MCF 10A (cell line): ENCODE measurements around the gene GPR39. TPM values are rescaled to one million over a fixed set of nuclear protein-coding genes. Genes with fewer than 3 reads are reported as not detected.

Source experiments
- BruUV-seq: library from RNA; stranded (reverse); fragments of 400-500 nt; replicated peaks from 2 replicates; lab custom pipeline; 2021; lab: Mats Ljungman, UMichigan
- CTCF ChIA-PET: fragments of 300-600 bp; sonication (Branson Sonifier 250); formaldehyde crosslinking; extraction: SDS; loops from one replicate; lab custom pipeline; 2021; ENCODE audit warnings: antibody characterized with exemption, inconsistent platforms; lab: Yijun Ruan, JAX
- POLR2A ChIA-PET: fragments of 300-600, 350-650 bp; sonication (Branson Sonifier 250); formaldehyde crosslinking; extraction: SDS; loops from one replicate; lab custom pipeline; 2020; ENCODE audit warnings: antibody characterized with exemption, inconsistent platforms; lab: Yijun Ruan, JAX
- DNase-seq: peaks from one replicate; pipeline ENCODE4 v3.0.0-alpha.2; 2018; ENCODE audit not compliant: unreplicated experiment
- H3K27ac Mint-ChIP-seq: one replicate; pipeline ENCODE4 v1.8.0; 2022; ENCODE audit warnings: mild to moderate bottlenecking, low read depth, mixed read lengths; ENCODE audit not compliant: unreplicated experiment
- H3K27me3 Mint-ChIP-seq: one replicate; pipeline ENCODE4 v1.8.0; 2022; ENCODE audit warnings: mixed read lengths; ENCODE audit not compliant: insufficient read depth, unreplicated experiment
- H3K36me3 Mint-ChIP-seq: one replicate; pipeline ENCODE4 v1.8.0; 2022; ENCODE audit warnings: mild to moderate bottlenecking, moderate library complexity, mixed read lengths; ENCODE audit not compliant: insufficient read depth, unreplicated experiment
- H3K4me1 Mint-ChIP-seq: one replicate; pipeline ENCODE4 v1.8.0; 2022; ENCODE audit warnings: mixed read lengths; ENCODE audit not compliant: insufficient read depth, unreplicated experiment
- H3K4me3 Mint-ChIP-seq: one replicate; pipeline ENCODE4 v1.8.0; 2022; ENCODE audit warnings: mild to moderate bottlenecking, moderate library complexity, mixed read lengths; ENCODE audit not compliant: unreplicated experiment
- H3K9me3 Mint-ChIP-seq: one replicate; pipeline ENCODE4 v1.8.0; 2022; ENCODE audit warnings: mixed read lengths; ENCODE audit not compliant: unreplicated experiment
- CTCF ChIP-seq: fragments of 200-600 bp; IDR thresholded peaks from one replicate; pipeline ENCODE4 v1.8.0; 2022; ENCODE audit warnings: antibody characterized with exemption, mild to moderate bottlenecking; ENCODE audit not compliant: unreplicated experiment
- intact Hi-C: fragments of 100-400 bp; cut with micrococcal nuclease; formaldehyde crosslinking; loops from 2 replicates; pipeline ENCODE4 v1.14.1; 2022
- total RNA-seq: library from RNA; stranded (reverse); gene quantifications from 2 replicates; pipeline ENCODE4 v1.2.3, GENCODE V29; 2022

GPR39 gene
- total RNA-seq, 1 experiment from 2014 or later, result 7.2 TPM

- no peak for DNase-seq
- POLR2A ChIA-PET, result no interaction called here
- no peak for TF ChIP-seq CTCF
- H3K27me3 Mint-ChIP-seq, result no peaks in the 10 kb centered on the region
- CTCF ChIA-PET, result no interaction called here
- no TSS peak for BruUV-seq
- peaks cover 3% of the 10 kb centered on the region for H3K36me3 Mint-ChIP-seq
- peaks cover 15% of the 10 kb centered on the region for H3K9me3 Mint-ChIP-seq
- H3K4me1 Mint-ChIP-seq, result no peaks in the 10 kb centered on the region
- no peak overlapping the region for H3K27ac Mint-ChIP-seq
- intact Hi-C loops, result no loop called here
- no peak overlapping the region for H3K4me3 Mint-ChIP-seq
Measured at GRCh38 chr2:132484144-132484543, 67.5 kb downstream of the GPR39 start.

GRCh38 chr2:132488491-132488890, 71.9 kb downstream of the GPR39 start:
- Mint-ChIP-seq H3K27ac (no peak overlapping the region), H3K4me3 (no peak overlapping the region), H3K27me3 (no peaks in the 10 kb centered on the region), H3K36me3 (no peaks in the 10 kb centered on the region), H3K9me3 (no peaks in the 10 kb centered on the region), H3K4me1 (no peaks in the 10 kb centered on the region)
- POLR2A ChIA-PET, result interaction anchor here (0.5 kb wide), 1 partner anchor 29 kb away, joined by 3 read pairs; no protein-coding TSS in a partner anchor
- DNase-seq, result no peak
- intact Hi-C loops, result no loop called here
- CTCF ChIA-PET, result no interaction called here
- TF ChIP-seq CTCF, result no peak
- no TSS peak for BruUV-seq

- H3K27me3 Mint-ChIP-seq, result no peaks in the 10 kb centered on the region
- CTCF ChIA-PET, result no interaction called here
- DNase-seq, result peak; percentile 3
- H3K36me3 Mint-ChIP-seq, result no peaks in the 10 kb centered on the region
- intact Hi-C loops, result no loop called here
- no peak overlapping the region for H3K27ac Mint-ChIP-seq
- TF ChIP-seq CTCF, result no peak
- POLR2A ChIA-PET, result no interaction called here
- H3K9me3 Mint-ChIP-seq, result no peaks in the 10 kb centered on the region
- no peak overlapping the region for H3K4me3 Mint-ChIP-seq
- BruUV-seq, result no TSS peak
- H3K4me1 Mint-ChIP-seq, result no peaks in the 10 kb centered on the region
Measured at GRCh38 chr2:132489150-132489549, 72.5 kb downstream of the GPR39 start.

GRCh38 chr2:132495881-132496280, 79.3 kb downstream of the GPR39 start:
- H3K4me3 Mint-ChIP-seq, result no peak overlapping the region
- no TSS peak for BruUV-seq
- DNase-seq, result no peak
- peaks cover 7% of the 10 kb centered on the region for H3K9me3 Mint-ChIP-seq
- intact Hi-C loops, result no loop called here
- ChIA-PET POLR2A (no interaction called here), CTCF (no interaction called here)
- H3K4me1 Mint-ChIP-seq, result no peaks in the 10 kb centered on the region
- no peaks in the 10 kb centered on the region for H3K36me3 Mint-ChIP-seq
- H3K27me3 Mint-ChIP-seq, result no peaks in the 10 kb centered on the region
- no peak overlapping the region for H3K27ac Mint-ChIP-seq
- TF ChIP-seq CTCF, result no peak
